ENCODE measurements around the gene DOHH. TPM values are rescaled to one million over a fixed set of nuclear protein-coding genes. Genes with fewer than 3 reads are reported as not detected.

DOHH gene

Small RNAs within 50 kb of the gene (small RNA-seq; reads per million reads assigned to genes)
- gene RF00212 (ENCODE audit: insufficient read depth): not detected

Measured in mesendoderm (in vitro differentiated cells).